ENCODE data around the gene VPS52. TPM values are rescaled to one million over a fixed set of nuclear protein-coding genes. Genes with fewer than 3 reads are reported as not detected.

VPS52 gene
- total RNA-seq, 1 experiment from 2014 or later: 47.1 TPM

- no CpG with 5 or more reads among the region's 21 CpGs for WGBS (ENCODE audit: extremely low coverage, insufficient read length, low lambda C conversion rate)
- no peak overlapping the region for H3K56ac ChIP-seq (ENCODE audit: insufficient read length, low read depth, low read length)
- H2BK15ac ChIP-seq (ENCODE audit: low read depth, low read length): no peak overlapping the region
- peak overlapping the region; percentile 32 for H3K9ac ChIP-seq (ENCODE audit: extremely low read depth, insufficient read length, low read length)
- no peak overlapping the region for H3K14ac ChIP-seq (ENCODE audit: insufficient read depth, low read length)
- peaks cover 12% of the 10 kb centered on the region for H3K23me2 ChIP-seq (ENCODE audit: insufficient read length, low read depth, low read length, poor library complexity, severe bottlenecking)
- no peak for TF ChIP-seq CTCF (conservative IDR thresholded peaks at IDR 0.05)
- no peak overlapping the region for H3K23ac ChIP-seq (ENCODE audit: insufficient read length, low read depth, low read length)
- no peak overlapping the region for H2BK5ac ChIP-seq (ENCODE audit: insufficient read length, low read length)
- H3T11ph ChIP-seq (ENCODE audit: low read length): no peak overlapping the region
- DNase-seq: no peak
- H3K27ac Mint-ChIP-seq: peak overlapping the region in 2 of 3 experiments; percentile 97 to 98; a peak in 3 of 7 replicates
- no peaks in the 10 kb centered on the region for H3K27me3 ChIP-seq (ENCODE audit: insufficient read depth, low read length)
- H3K27ac ChIP-seq (ENCODE audit: insufficient read length, low read depth, low read length): no peak overlapping the region
- no peak overlapping the region for H3K4ac ChIP-seq (ENCODE audit: low read depth, low read length)
- H4K20me1 ChIP-seq (ENCODE audit: control insufficient read depth, insufficient read depth, insufficient read length): no peaks in the 10 kb centered on the region
- H4K5ac ChIP-seq (ENCODE audit: insufficient read length, low read depth, low read length): no peak overlapping the region
- no peak overlapping the region for H3K18ac ChIP-seq (ENCODE audit: insufficient read length, low read depth, low read length)
- peaks cover 7 to 20% of the 10 kb centered on the region in 2 experiments for H3K4me1 Mint-ChIP-seq
- peaks cover 8% of the 10 kb centered on the region for H3K79me1 ChIP-seq (ENCODE audit: insufficient read depth, low read depth, low read length, poor library complexity, severe bottlenecking)
- H2AFZ ChIP-seq (ENCODE audit: low read length): no peak overlapping the region
- H3K4me3 Mint-ChIP-seq: peak overlapping the region; percentile 99 to 100
- peaks cover 29 to 78% (median 54%) of the 10 kb centered on the region in 3 experiments; a peak in 6 of 7 replicates for H3K36me3 Mint-ChIP-seq (ENCODE audit: insufficient read depth in 1 of 3, low read depth in 3 of 3)
- H3K9me3 Mint-ChIP-seq: no peaks in the 10 kb centered on the region
- H2AK5ac ChIP-seq (ENCODE audit: insufficient read length, low read length): no peak overlapping the region
- H2BK120ac ChIP-seq (ENCODE audit: low read depth, low read length, poor library complexity, severe bottlenecking): no peak overlapping the region
- no peaks in the 10 kb centered on the region; the same call in 1 of the 2 replicates for H3K27me3 Mint-ChIP-seq (ENCODE audit: low read depth)
- no peaks in the 10 kb centered on the region; the same call in 1 of the 2 replicates for H3K4me1 ChIP-seq (ENCODE audit: insufficient read depth, low read length)
- H3K9me3 ChIP-seq (ENCODE audit: control insufficient read depth, low read depth, low read length): no peaks in the 10 kb centered on the region
- H4K91ac ChIP-seq (ENCODE audit: insufficient read length, low read depth, low read length): no peak overlapping the region
- H4K8ac ChIP-seq (replicated peaks; ENCODE audit: insufficient read length, low read depth, low read length): no peak overlapping the region
- no peak overlapping the region for H2BK12ac ChIP-seq (ENCODE audit: insufficient read length, low read depth, low read length)
- peak overlapping the region; percentile 74 for H3K4me2 ChIP-seq (ENCODE audit: insufficient read depth, insufficient read length, low read length)
- peaks cover 7% of the 10 kb centered on the region; the same call in 1 of the 2 replicates for H3K79me2 ChIP-seq (ENCODE audit: insufficient read depth, low read length)
- no peak overlapping the region for H2BK20ac ChIP-seq (ENCODE audit: low read depth, low read length, poor library complexity, severe bottlenecking)
Measured at GRCh38 chr6:33288141-33288920, 16.7 kb upstream of the VPS52 start.
